CD14-positive monocyte (primary cell): Measurements from ENCODE around the gene SPRED2. TPM values are rescaled to one million over a fixed set of nuclear protein-coding genes. Genes with fewer than 3 reads are reported as not detected.

Source experiments
- DNase-seq, 3 donors: peaks; one replicate each; pipeline ENCODE4 v3.0.0-alpha.2; 2011 to 2022
- H2AFZ ChIP-seq: 2 replicates; pipeline ENCODE4 v1.6.0; 2012; ENCODE audit warnings: mild to moderate bottlenecking, low read depth, low read length, inconsistent platforms; ENCODE audit not compliant: insufficient read depth, poor library complexity, severe bottlenecking
- H3K27ac ChIP-seq, 2 donors: 1 replicate in 1 of 2; 2 replicates in 1 of 2; pipeline ENCODE4 v1.5.1; 2012 to 2013; ENCODE audit warnings: low read length in 2 of 2, control low read depth in 1 of 2, inconsistent platforms in 1 of 2, low read depth in 1 of 2, mild to moderate bottlenecking in 1 of 2
- H3K27me3 ChIP-seq, 2 donors: one replicate each; pipeline versions ENCODE4 v1.6.0 to v1.6.1; 2011 to 2013; ENCODE audit warnings: low read length in 2 of 2; ENCODE audit not compliant: control insufficient read depth in 2 of 2, insufficient read depth in 2 of 2
- H3K36me3 ChIP-seq, 2 donors: replicated peaks in 1 of 2; 1 replicate in 1 of 2; 2 replicates in 1 of 2; pipeline versions ENCODE4 v1.5.1 to v1.6.1; 2012 to 2013; ENCODE audit warnings: low read length in 2 of 2, control low read depth in 1 of 2, inconsistent platforms in 1 of 2, mild to moderate bottlenecking in 1 of 2; ENCODE audit not compliant: insufficient read depth in 2 of 2, control insufficient read depth in 1 of 2
- H3K4me1 ChIP-seq, 2 donors: 1 replicate in 1 of 2; 2 replicates in 1 of 2; pipeline versions ENCODE4 v1.5.1 to v1.6.1; 2012 to 2013; ENCODE audit warnings: low read length in 2 of 2, control low read depth in 1 of 2, inconsistent platforms in 1 of 2, mild to moderate bottlenecking in 1 of 2, moderate library complexity in 1 of 2; ENCODE audit not compliant: insufficient read depth in 2 of 2, control insufficient read depth in 1 of 2
- H3K4me2 ChIP-seq: replicated peaks from 2 replicates; pipeline ENCODE3; 2012; ENCODE audit warnings: low read length, moderate library complexity, mild to moderate bottlenecking; ENCODE audit not compliant: poor library complexity, severe bottlenecking; ENCODE audit errors: extremely low read depth
- H3K4me3 ChIP-seq, 3 experiments: fragments of 200-600 bp in 1 of 3; sonication (generic) in 1 of 3; replicated peaks in 1 of 3; 1 replicate in 2 of 3; 2 replicates in 1 of 3; pipeline ENCODE4 v1.5.1; 2011 to 2013; ENCODE audit warnings: low read length in 3 of 3, mild to moderate bottlenecking in 3 of 3, control low read depth in 2 of 3, low read depth in 2 of 3, inconsistent platforms in 1 of 3, moderate library complexity in 1 of 3
- H3K79me2 ChIP-seq: 2 replicates; pipeline ENCODE4 v1.6.0; 2012; ENCODE audit warnings: mild to moderate bottlenecking, control low read depth, inconsistent platforms, low read length, moderate library complexity; ENCODE audit not compliant: insufficient read depth
- H3K9ac ChIP-seq: 2 replicates; pipeline ENCODE4 v1.6.0; 2017; ENCODE audit warnings: low read length, mild to moderate bottlenecking; ENCODE audit not compliant: insufficient read depth, poor library complexity, severe bottlenecking
- H3K9me3 ChIP-seq, 2 donors: replicated peaks in 1 of 2; 1 replicate in 1 of 2; 2 replicates in 1 of 2; pipeline versions ENCODE4 v1.5.1 to v1.6.1; 2012 to 2013; ENCODE audit warnings: low read length in 2 of 2, control low read depth in 1 of 2; ENCODE audit not compliant: control insufficient read depth in 1 of 2, insufficient read depth in 1 of 2
- H4K20me1 ChIP-seq: 2 replicates; pipeline ENCODE4 v1.6.0; 2012; ENCODE audit warnings: mild to moderate bottlenecking, low read length, control low read depth, moderate library complexity; ENCODE audit not compliant: insufficient read depth
- H3K27ac Mint-ChIP-seq, 7 donors: one replicate each; pipeline ENCODE4 v1.8.0; 2020; ENCODE audit warnings: mild to moderate bottlenecking in 7 of 7, mixed read lengths in 7 of 7, moderate library complexity in 6 of 7, inconsistent platforms in 2 of 7
- H3K27me3 Mint-ChIP-seq, 3 donors: one replicate each; pipeline ENCODE4 v1.8.0; 2021 to 2022; ENCODE audit warnings: low read depth in 3 of 3, mild to moderate bottlenecking in 3 of 3, mixed read lengths in 3 of 3, moderate library complexity in 3 of 3, inconsistent platforms in 1 of 3
- H3K36me3 Mint-ChIP-seq, 2 donors: one replicate each; pipeline ENCODE4 v1.8.0; 2020; ENCODE audit warnings: mixed read lengths in 2 of 2, inconsistent platforms in 1 of 2, mild to moderate bottlenecking in 1 of 2
- H3K4me1 Mint-ChIP-seq: one replicate; pipeline ENCODE4 v1.8.0; 2020; ENCODE audit warnings: mild to moderate bottlenecking, mixed read lengths
- H3K4me3 Mint-ChIP-seq, 2 donors: one replicate each; pipeline ENCODE4 v1.8.0; 2020; ENCODE audit warnings: mild to moderate bottlenecking in 2 of 2, mixed read lengths in 2 of 2, moderate library complexity in 1 of 2
- H3K9me3 Mint-ChIP-seq, 7 donors: one replicate each; pipeline ENCODE4 v1.8.0; 2020 to 2022; ENCODE audit warnings: mixed read lengths in 7 of 7, mild to moderate bottlenecking in 6 of 7, moderate library complexity in 6 of 7, inconsistent platforms in 2 of 7
- WGBS: methylation state at CpG from one replicate; pipeline ENCODE4 v1.1.5; 2013; ENCODE audit warnings: missing lambda C conversion rate; ENCODE audit not compliant: insufficient coverage; 5-methylcytosine and 5-hydroxymethylcytosine counted together
- intact Hi-C, 2 donors: fragments of 100-400 bp; cut with micrococcal nuclease; formaldehyde crosslinking; loops; one replicate each; pipeline versions ENCODE4 v1.15.0 to v1.15.1; 2023
- polyA plus RNA-seq, 3 donors: library from polyadenylated mRNA; depleted of rRNA in 1 of 3; unstranded in 2 of 3; stranded (reverse) in 1 of 3; fragments of 300-500 nt in 2 of 3; fragments of >200 nt in 1 of 3; fragmentation: Illumina TruSeq in 2 of 3; gene quantifications; 1 replicate in 2 of 3; 2 replicates in 1 of 3; pipeline ENCODE4 v1.2.3, GENCODE V29; 2012 to 2021
- TF ChIP-seq, protein P1 (sequence below): fragments of 200-600 bp; IDR thresholded peaks from one replicate; pipeline ENCODE4 v1.8.0; 2022; ENCODE audit warnings: antibody characterized with exemption, mild to moderate bottlenecking

Gene SPRED2
- polyA plus RNA-seq, 3 donors: 0.20 to 2.0 (median 0.33) TPM

DNA sequence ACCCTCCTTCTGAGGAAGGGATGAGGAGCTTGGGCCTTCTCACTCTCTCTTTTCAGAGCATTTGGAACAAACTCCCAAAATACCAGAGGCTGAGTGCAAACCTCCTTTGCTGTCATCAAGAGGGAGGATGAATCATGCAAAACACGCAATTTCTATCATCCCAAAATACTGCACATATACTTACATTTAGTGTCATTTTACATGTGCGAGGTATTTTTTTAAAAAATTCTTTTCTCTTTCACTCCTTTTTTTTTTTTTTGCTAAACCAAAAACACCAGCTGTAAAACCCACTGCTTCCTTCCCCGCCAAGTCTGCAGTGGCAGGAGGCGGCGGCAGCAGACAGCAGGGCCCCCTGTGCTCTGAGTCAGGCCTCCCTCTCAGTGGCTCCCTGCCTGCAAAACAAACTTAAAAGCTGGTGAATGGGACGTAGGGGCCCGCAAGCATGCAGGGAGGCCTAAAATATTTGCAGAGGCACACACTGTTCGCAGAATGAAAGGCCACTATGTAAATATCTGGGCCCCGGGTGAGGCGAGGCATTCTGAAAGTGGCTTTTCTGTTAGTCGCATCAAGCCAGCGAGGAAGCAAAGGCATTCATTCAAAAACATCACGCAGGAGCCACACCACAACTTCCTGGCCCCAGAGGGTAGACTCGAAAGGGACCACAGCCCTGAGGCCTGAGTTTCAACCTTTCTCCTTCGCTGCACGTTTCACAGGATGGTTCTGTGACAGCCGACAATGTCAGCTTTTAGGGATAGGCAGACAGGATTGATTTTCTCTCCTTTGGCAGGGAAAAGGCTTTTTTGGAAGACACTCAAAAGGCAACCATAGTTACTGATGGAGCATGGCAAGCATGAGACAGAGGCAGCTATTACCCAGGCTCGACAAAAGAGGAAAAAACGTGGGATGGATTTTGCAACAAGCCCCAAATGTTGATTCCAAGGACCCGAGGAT lies 131.4 kb downstream of the SPRED2 start:
- Histone ChIP-seq H3K9ac (peak overlapping the region; percentile 19), H3K4me3 (peak overlapping the region in 1 of 3 experiments; percentile 48), H3K4me2 (peak overlapping the region; percentile 56), H3K9me3 (no peaks in the 10 kb centered on the region), H3K79me2 (no peaks in the 10 kb centered on the region), H2AFZ (peak overlapping the region; percentile 62), H4K20me1 (no peaks in the 10 kb centered on the region), H3K4me1 (peaks cover 8 to 14% of the 10 kb centered on the region in 2 donors), H3K27ac (no peak overlapping the region), H3K27me3 (peaks cover 0 to 3% of the 10 kb centered on the region in 2 donors), H3K36me3 (no peaks in the 10 kb centered on the region)
- DNase-seq: peak in 1 of 3 donors; percentile 27
- no peaks in the 10 kb centered on the region for H3K36me3 Mint-ChIP-seq
- H3K27ac Mint-ChIP-seq: no peak overlapping the region
- peaks cover 14 to 16% (median 15%) of the 10 kb centered on the region in 3 donors for H3K27me3 Mint-ChIP-seq
- intact Hi-C loops: no loop called here
- H3K4me1 Mint-ChIP-seq: peaks cover 24% of the 10 kb centered on the region
- H3K9me3 Mint-ChIP-seq: peaks cover 0 to 2% (median 0%) of the 10 kb centered on the region in 7 donors
- TF ChIP-seq, protein P1, sequence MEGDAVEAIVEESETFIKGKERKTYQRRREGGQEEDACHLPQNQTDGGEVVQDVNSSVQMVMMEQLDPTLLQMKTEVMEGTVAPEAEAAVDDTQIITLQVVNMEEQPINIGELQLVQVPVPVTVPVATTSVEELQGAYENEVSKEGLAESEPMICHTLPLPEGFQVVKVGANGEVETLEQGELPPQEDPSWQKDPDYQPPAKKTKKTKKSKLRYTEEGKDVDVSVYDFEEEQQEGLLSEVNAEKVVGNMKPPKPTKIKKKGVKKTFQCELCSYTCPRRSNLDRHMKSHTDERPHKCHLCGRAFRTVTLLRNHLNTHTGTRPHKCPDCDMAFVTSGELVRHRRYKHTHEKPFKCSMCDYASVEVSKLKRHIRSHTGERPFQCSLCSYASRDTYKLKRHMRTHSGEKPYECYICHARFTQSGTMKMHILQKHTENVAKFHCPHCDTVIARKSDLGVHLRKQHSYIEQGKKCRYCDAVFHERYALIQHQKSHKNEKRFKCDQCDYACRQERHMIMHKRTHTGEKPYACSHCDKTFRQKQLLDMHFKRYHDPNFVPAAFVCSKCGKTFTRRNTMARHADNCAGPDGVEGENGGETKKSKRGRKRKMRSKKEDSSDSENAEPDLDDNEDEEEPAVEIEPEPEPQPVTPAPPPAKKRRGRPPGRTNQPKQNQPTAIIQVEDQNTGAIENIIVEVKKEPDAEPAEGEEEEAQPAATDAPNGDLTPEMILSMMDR: no peak
- under 1% methylated on average over 17 of the region's 20 CpGs for WGBS
- peak overlapping the region; percentile 71 to 84 for H3K4me3 Mint-ChIP-seq

DNA sequence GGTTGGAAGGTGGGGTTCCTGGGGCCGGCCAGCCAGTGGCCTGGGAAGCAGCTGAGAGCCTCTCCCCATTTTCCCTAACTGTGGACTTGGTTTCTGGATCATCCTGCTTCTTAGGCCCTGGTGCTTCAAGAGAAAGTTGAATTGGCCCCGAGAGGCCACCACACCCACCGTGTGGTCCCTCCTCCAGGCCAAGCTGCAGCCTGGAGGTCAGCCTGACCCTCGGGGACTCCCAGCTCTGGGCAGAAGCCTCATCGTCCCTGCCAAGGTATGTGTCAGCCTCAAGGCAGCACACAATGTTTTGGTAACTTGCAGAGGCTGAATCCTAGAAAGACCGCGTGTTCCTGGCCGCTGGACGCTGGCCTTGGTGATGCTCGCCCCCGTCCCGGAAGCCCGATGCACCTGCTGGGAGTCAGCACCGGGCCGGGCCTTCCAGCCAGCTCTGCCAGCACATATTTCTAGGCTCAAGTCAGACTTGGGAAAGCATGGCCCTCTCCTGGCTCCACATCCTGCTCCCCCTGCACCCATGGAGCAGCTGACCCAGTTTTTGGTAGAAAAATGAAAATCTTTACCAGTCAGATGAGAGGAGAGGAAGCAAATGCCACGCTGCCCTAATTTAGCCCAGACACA lies 132.2 kb downstream of the SPRED2 start:
- H3K27me3 Mint-ChIP-seq: peaks cover 14 to 17% (median 15%) of the 10 kb centered on the region in 3 donors
- peaks cover 24% of the 10 kb centered on the region for H3K4me1 Mint-ChIP-seq
- Histone ChIP-seq H3K27ac (no peak overlapping the region), H4K20me1 (no peaks in the 10 kb centered on the region), H2AFZ (no peak overlapping the region), H3K36me3 (no peaks in the 10 kb centered on the region), H3K9ac (no peak overlapping the region), H3K27me3 (peaks cover 0 to 3% of the 10 kb centered on the region in 2 donors), H3K4me2 (no peak overlapping the region), H3K4me3 (no peak overlapping the region), H3K79me2 (no peaks in the 10 kb centered on the region), H3K4me1 (peaks cover 8 to 14% of the 10 kb centered on the region in 2 donors), H3K9me3 (no peaks in the 10 kb centered on the region)
- peak overlapping the region in 1 of 2 donors; percentile 7 for H3K4me3 Mint-ChIP-seq
- TF ChIP-seq, protein P1: no peak
- intact Hi-C loops: no loop called here
- 79% methylated on average over 14 of the region's 16 CpGs for WGBS
- no peak overlapping the region for H3K27ac Mint-ChIP-seq
- peaks cover 0 to 4% (median 0%) of the 10 kb centered on the region in 7 donors for H3K9me3 Mint-ChIP-seq
- no peaks in the 10 kb centered on the region for H3K36me3 Mint-ChIP-seq
- DNase-seq: no peak
